HG03520 (cell line): ENCODE data around the gene CMSS1.

Experiments
- ATAC-seq: cut with Tn5 transposase; IDR thresholded peaks from one replicate; pipeline ENCODE4 v1.9.1; 2021; ENCODE audit warnings: mild to moderate bottlenecking, moderate library complexity; ENCODE audit not compliant: unreplicated experiment

CMSS1 gene

DNA sequence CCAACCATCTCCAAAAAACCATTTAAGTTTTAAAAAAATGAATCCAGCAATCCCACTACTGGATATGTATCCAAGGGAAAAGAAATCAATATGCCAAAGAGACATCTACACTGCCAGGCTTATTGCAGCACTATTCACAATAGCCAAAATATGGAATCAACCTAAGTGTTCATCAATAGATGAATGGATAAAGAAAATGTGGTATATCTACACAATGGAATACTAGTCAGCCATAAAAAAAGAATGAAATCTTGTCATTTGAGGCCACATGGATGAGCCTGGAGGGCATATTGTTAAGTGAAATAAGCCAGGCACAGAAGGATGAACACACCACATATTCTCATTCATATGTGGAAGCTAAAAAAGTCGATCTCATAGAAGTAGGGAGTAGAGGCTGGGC is 160.6 kb downstream of the CMSS1 start:
- ATAC-seq = no peak

DNA sequence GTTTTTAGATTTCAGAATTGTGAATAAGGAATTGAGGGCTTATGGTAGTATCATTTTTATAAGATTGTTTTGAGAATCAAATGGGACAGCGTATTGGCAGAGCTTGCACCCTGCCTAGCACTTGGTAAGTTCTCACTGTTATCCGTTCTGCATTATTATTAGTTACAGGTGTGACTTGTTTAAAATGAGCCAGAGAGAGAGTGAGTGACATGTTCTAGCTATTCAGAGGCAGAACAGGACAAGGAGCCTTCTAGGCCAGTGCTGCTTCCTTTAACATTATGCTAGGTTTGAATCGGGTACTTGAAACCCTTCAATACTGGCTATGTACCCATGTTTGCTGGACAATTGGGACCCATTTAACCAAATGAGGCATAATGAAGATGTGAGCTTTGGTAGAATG is 162.9 kb downstream of the CMSS1 start:
- no peak for ATAC-seq

DNA sequence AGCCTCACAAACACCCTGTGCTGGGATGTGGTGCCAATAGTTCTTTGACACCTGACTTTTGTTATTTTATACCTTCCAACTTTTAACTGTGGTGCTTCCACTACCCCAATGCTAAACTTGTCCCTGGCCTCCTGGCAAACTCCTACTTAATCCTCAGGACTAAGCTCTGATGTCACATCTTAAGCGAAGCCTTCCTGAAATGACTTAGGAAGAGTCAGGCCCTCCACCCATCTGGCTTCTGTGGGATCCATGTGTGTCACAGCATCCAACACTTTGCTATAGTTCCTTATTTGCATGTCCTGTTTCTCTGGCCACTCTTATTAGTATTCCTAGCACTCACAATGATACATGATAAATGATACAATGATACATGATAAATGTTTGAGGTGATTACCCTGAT is 163.5 kb downstream of the CMSS1 start:
- ATAC-seq = no peak

DNA sequence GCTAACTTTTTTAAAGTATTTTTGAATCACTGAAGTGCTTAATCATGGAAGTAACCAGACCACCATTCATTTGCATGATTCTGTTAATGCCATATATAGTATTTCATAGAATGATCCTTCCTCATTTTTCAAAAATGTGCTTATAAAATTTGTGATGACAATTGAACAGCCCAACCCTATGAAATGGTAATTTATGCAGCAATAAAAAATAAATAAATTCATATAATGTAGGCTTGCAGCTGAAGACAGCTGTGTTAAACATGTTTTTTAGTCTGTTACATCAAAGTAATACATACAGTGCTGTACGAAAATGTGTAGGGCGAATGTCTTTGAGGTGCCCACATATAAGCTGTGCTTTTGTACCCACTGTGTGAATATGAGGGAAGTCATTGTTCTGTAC is 165.0 kb downstream of the CMSS1 start:
- no peak for ATAC-seq

DNA sequence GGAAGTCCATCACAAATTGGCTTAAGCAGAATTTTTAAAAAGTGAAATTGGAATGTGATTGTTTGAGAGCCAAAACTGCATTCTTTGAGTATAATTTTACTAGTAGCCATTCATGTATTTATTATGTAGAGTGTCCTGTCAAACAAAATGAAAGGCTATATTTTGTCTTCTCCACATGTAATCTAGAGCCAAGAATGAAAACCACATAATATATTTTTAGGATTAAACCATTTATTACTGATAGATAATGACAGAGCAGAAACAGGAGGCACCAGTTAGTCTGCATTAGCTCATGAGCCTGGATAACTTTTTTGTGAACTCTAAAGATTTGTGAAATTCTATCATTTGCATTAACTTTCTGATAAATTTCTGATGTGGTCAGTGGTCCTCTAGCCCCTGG is 166.5 kb downstream of the CMSS1 start:
- ATAC-seq = no peak

DNA sequence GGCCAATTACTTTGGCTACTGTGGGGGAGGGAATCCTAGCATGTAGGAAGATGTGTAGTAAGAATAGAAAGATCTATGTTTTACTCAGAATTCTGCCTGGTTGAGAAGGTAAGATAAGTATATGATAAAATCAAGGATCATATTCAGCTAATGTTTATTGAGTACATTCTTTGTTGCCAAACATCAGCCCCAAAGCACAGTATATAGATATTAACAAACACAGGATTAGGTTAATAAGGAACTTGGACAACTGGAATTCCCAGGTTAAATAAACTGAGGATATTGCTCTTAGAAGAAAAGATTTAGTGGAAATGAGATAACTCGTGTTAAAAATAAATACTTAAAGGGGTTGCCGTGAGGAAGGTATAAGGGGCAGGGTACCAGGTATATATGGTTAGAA is 167.0 kb downstream of the CMSS1 start:
- ATAC-seq = no peak

DNA sequence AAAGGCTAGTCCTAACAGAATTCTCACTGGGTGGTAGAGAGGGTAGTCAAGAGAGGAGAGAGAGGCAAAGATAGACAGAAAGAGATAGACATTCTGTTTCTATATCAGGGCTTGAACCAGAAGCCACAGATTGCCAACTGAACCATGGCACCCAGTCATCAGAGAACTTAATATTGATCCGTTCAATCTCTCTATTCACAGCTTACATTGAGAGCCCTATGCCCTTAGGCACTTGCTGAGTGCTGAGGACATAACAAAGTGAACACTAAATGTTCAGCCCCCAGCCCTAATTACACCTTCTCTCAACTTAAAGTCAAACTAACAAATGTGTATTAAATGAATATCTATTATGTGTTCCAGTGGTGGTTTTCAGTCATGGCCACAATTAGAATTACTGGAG is 172.5 kb downstream of the CMSS1 start:
- ATAC-seq = no peak

DNA sequence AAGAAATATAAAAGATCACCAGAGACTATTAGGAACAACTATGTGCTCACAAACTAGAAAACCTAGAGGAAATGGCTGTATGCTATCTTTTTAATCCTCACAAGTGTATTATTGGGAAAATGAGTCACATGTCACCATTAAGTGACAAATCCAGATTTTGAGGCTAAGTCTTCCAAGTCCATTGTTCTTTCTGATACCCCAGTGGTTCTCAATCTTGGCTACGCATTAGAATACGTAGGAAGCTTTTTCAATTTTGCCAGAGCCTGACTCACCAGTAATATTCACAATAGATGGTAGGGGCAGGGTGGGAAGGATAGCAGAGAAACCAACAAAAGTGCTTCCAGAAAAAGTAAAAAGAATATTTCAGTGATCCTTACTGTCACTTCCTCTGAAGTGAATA is 179.6 kb downstream of the CMSS1 start:
- ATAC-seq = no peak

DNA sequence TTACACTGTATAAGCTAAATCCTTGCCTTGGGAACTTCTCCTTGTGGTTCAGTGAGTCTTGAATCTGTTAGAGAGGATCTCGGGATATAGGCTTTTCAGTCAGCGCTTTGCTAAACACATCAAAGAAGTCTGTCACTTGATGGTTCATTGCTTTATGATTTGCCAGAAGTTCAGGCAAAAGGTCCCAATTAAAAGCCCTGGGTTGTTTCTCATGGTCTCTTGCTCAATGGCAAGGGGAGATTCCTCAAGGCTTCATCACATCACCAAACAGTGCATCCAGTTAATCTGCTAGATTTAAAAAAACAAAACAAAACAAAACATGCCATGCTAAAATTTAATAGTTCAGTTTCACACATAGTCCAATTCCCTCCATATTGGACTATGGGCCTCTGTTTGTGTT is 181.9 kb downstream of the CMSS1 start:
- ATAC-seq = no peak

DNA sequence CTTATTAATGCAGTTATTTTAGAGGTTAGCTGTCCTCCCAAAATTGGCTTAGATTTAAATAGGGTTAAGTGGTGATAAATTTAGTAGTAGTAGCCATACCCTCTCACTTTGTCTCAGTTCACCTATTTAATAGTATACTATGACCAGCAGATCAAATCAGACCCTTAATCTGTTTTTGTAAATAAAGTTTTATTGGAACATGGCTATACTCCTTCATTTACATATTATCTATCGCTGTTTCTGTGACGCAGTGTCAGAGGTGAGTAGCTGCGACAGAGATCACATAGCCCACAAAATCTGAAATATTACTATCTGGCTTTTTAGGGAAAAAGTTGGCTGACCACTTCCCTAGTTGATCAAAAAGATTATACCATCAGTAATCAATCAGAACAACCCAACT is 183.4 kb downstream of the CMSS1 start:
- ATAC-seq = no peak

DNA sequence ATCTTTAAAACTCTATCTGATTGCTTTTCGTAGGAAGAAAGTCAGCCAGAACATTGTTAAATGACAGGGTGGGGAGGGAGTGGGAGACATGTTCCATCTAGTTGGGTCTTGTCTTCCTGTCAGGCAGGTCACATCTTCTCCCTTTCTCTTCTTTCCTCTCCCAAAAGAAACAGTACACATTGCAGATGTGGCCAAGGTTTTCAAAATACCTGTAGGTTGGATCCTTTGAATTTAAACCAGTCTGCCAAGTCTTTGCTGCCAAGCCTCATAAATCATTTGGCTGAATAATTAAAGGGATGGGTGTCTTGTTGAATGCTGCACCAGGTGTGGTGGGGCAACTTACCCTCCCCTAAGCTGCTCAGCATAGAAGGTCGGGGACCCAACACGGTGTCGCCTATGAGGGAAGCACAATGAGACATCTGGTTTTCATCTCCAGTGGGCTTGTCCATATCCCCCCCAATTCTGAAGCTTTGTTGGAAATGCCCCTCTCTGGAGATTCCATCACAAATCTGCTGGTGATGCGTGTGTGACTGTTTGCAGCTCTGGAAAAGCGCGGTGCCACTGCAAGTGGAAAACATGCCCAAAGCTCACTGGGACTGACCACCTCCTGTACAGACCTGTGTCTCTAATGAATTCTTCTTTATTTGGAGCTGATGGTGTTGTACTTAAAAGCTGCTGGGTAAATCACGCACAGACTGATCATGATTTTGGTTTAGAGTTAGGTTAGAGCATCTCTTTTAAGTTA is 184.0 kb downstream of the CMSS1 start:
- ATAC-seq = no peak

DNA sequence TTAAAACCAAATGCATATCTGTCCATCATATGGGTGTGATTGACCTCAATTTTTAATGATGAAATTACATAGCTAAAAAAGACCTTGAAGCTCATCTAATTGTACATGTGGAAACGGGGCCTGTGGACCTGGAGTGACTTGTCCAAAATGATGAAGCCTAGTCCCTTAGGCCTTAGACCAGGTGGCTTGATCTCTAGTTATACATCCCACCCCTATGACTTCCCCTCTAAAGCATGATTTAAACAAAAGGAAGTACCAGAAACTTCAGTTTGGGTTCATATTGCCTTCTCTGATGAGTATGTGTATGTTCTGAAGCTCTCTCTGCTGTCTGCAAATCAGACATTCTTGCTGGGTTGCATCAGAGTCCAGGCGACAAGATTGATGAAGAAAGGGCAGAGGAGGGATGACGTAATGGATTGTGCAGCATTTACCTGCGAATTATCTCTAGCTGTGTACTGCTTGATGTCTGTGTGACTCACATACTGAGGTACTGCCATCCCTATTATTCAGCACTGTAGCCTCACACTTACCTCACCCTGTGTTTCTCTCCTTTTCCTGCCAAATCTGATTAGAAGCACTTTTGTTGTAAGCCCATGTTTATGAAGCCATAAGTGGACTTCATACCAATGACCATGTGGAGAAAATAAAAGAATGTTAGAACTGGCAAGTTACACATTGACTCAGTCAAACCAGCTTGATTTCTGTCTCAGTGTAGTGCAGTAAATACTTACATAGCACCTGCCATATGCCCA is 185.1 kb downstream of the CMSS1 start:
- ATAC-seq = no peak

DNA sequence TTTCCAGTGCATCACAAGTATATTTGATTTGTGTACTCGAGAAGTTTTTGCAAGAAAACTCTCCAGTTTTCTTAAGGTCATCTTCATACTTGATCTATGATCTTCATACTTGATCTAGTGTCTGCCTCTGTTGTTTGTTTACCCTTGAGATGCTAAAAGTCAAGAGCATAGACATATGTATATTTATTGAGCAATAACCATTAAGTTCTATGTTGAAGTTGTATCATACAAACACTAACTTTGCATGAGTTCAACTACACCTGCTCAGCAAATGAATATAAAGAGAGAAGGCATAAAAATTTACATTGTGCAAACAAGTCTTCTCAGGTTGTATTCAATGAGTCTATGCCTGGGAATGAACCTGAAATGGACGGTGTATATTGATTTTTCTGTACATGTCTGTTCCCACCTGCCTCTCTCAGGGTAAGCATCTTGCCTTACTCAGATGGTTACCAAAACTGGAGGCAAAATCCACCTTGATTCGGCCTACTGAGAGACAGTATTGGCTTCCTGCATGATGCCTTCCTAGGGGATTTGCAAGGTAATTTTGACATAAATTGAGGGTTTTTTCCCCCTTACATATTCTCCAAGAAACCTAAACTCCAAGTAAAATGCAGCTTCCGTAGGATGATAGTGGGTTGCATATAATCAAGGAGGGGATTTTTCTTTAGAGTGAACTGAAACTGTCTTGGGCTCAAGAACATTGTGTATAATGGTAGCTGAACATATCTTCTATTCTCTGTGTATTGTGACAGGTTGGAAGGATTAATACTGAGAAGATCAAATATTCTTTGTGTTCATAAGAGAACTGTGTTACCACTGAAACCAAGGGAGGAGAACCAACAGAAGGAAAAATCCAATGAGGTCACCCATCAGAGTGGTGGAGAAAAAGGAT is 186.2 kb downstream of the CMSS1 start:
- no peak for ATAC-seq

DNA sequence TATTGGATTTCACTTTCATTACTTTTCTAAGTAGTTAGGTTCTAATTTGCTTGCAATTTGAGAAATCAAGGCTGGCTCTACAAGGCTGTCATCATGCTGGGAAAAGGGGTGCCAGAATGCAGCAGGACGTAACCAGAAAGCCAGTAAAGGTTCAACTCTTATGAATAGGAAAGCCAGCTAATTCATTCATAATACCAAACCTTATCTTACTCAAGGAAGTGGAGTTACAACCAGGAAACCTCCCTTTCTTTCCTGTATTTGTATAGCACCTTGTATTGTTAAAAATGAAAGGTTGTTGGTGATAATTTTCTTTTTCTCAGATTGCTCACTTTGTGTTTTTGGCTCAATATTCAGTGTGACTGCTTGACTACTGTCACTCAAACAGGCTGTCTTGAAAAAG is 187.3 kb downstream of the CMSS1 start:
- no peak for ATAC-seq

DNA sequence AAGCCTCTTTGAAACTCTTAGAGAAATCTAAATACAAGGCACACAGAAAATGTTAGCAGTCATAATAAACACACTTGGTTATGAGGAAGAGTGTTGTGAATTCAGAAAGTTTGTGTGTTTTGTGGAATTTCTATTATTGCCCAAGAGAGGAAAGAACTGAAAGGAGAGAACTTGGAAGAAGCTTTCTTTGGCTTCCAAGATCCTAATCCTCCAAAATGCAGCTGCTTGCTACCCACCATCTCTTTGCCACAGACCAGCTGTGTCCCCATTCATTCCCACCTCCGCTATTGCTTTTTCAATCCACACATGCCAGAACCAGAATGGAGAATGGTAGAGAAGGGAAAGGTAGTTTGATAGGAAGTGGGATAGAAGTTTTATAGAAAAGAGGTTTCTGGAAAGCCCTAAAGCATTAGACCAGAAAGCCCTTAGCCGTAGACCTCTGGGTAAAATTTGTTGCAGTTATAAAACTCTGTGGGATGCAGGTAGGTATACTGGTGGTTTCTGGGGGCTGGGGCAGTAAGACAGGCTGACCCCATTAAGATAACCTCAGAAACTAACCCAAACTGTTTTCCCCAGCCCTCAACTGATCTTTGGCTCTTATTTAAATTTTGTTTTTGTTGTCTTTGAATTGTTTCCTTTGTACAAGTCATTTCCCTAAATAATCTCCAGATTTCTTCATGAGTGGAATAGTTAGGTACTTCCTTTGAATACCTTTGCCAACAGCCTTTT is 188.2 kb downstream of the CMSS1 start:
- no peak for ATAC-seq

DNA sequence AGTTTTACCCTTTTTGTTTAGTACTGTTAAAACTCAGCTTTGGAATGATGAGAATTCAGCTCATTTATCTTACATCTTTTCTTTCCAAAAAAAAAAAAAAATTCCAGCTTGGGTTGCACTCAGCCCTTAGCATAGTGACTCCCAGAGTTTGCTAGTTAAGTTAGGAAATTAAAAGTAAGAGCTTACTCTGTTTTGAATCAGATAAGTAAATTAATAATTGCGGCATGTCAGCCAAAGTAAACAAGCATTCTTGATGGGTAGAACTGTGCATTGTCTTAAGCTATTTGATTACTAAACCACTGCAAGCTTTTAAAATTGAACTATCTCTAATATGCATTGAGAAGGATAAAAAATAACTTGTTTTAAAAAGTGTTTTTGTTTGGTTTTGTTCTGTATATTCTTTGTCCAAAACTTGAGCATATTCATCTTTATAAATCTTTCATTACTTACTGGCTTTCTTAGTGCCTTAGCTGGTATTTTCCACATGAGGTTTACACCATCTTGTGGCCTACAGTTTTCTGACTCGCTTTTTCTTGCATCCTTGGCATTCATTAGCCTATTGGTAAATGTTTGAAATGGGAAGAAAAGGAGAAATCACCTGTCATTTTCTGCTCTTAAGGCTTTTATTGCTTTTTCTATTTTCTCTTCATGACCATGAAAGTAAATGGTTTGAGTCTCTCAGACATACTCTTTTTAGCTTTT is 189.1 kb downstream of the CMSS1 start:
- no peak for ATAC-seq

DNA sequence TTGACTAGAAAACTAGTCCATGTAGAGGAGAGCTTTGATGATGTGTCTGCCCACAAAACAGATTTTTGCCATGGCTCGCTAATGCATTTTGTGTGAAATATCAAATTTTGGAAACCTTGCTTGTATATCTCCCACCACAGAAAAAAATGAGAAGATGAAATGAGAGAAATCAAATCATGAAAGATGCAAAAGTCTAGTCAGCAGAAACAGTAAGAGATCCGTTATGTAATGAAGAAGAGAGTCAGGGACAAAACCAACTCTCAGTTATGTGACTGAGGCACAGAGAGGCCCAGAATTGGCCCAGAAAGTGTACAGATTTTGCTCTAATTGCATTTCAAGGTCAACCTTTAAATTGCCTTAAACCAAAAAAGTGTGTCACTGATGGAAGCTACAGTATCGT is 189.7 kb downstream of the CMSS1 start:
- no peak for ATAC-seq

DNA sequence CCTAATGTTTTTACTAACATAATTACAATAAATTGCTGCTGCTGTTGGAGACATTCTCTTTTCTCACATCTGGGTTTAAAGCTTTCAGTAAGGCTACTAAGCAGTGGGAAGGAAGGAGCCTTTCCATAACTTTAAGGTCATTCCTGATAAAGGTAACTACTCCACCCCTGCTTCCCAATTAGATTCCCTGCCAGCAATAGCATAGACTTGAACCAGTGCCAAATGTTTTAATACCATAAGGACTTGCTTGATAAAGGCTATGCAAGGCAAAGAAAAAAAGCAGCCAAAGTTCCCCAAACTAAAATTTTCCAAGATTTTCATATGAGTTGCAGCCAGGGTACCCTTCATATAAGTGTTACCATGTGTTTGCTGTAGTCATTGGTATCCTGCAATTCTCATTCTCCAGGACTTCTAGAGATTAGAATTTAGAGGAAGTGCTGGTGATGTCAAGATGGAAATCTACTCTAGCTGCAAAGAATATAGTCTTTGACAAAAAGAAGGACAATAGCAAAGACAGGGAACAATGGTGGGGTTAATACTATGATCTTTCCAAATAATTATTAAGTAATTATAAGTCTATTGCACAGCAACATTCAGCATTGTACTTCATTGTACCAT is 190.5 kb downstream of the CMSS1 start:
- ATAC-seq = no peak

DNA sequence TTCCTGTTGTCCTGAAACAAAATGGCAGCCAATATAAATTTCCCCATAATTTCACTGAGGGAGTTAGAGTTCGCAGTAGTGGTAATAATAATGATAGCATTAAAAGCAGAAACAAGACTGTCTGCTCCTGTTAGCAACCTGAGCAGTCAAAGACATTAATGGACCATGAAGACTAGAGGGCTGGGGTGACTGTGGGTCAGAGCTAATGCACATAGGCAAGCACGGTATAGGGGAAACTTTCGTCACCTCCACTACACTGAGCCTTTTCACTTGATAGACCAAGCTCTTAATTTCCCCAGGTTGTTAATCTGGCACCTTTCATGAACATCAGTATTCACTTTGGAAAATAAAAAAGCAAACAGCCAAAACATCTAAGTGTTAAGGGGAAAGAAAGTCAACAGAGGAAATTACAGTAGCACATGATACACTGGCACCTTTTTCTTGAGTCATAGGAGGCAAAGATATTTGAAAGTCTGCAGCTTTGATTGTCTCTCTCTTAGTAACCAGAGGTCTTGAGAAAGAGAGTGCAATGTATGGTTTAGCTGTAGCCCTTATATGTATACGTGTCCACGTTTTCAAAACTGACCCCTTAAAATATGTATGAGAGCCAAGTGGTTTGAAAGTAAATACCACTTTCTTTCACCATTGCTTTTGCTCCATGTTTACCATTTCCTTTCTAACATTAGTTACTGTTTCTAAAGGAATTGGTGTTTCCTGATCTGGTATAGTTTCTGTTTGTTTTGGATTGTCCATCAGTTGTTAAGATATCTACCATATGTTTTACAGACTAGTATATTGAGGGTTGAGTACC is 191.8 kb downstream of the CMSS1 start:
- ATAC-seq = no peak
